ENCODE results near the gene MED16. TPM values are rescaled to one million over a fixed set of nuclear protein-coding genes. Genes with fewer than 3 reads are reported as not detected.
"Not testable (repeated sequence)": the region's sequence is repeated elsewhere in the genome, so short reads cannot be mapped to it uniquely, and the experiment has no call there.

The MED16 gene
- total RNA-seq, 1 donor from 2014 or later, result 51.8 TPM

GRCh38 chr19:858284-858683 lies 34.7 kb downstream of the MED16 start:
- ATAC-seq, result no peak
- Histone ChIP-seq H3K36me3 (no peaks in the 10 kb centered on the region), H3K27ac (no peak overlapping the region), H3K27me3 (peaks cover 2% of the 10 kb centered on the region), H3K4me1 (peaks cover 12% of the 10 kb centered on the region), H3K4me3 (no peak overlapping the region), H3K9me3 (no peaks in the 10 kb centered on the region)
- intact Hi-C loops (cut with DNase I), result loop anchor here (5.0 to 10.0 kb wide), 2 partner anchors 59 to 93 kb away; partner anchors contain the start of gene KISS1R
- DNase-seq, result no peak
- no peak for TF ChIP-seq CTCF (IDR thresholded peaks at IDR 0.05)

- no peaks in the 10 kb centered on the region for H3K9me3 ChIP-seq
- no peak for ATAC-seq
- peak; percentile 65 for DNase-seq
- TF ChIP-seq CTCF (IDR thresholded peaks at IDR 0.05), result no peak
- no peak overlapping the region for H3K4me3 ChIP-seq
- no peaks in the 10 kb centered on the region for H3K36me3 ChIP-seq
- intact Hi-C loops (cut with DNase I), result loop anchor here (5.0 to 10.0 kb wide), 2 partner anchors 62 to 91 kb away; partner anchors contain the start of gene KISS1R
- no peak overlapping the region for H3K27ac ChIP-seq
- H3K27me3 ChIP-seq, result peaks cover 19% of the 10 kb centered on the region
- H3K4me1 ChIP-seq, result peaks cover 17% of the 10 kb centered on the region
Measured at GRCh38 chr19:855566-856120, 37.3 kb downstream of the MED16 start.

GRCh38 chr19:855142-855541 lies 37.8 kb downstream of the MED16 start:
- no peak for TF ChIP-seq CTCF (IDR thresholded peaks at IDR 0.05)
- no peak for ATAC-seq
- no peak overlapping the region for H3K27ac ChIP-seq

GRCh38 chr19:854549-854948 lies 38.4 kb downstream of the MED16 start:
- no peak for DNase-seq
- TF ChIP-seq CTCF (IDR thresholded peaks at IDR 0.05), result no peak
- intact Hi-C loops (cut with DNase I), result loop anchor here (10.0 kb wide), 1 partner anchor 90 kb away; no protein-coding TSS in a partner anchor
- Histone ChIP-seq H3K4me3 (no peak overlapping the region), H3K27me3 (peaks cover 19% of the 10 kb centered on the region), H3K4me1 (peaks cover 17% of the 10 kb centered on the region), H3K9me3 (no peaks in the 10 kb centered on the region), H3K27ac (no peak overlapping the region), H3K36me3 (no peaks in the 10 kb centered on the region)
- ATAC-seq, result no peak

More at GRCh38 chr19:855142-855541, 37.8 kb downstream of the MED16 start:
- Histone ChIP-seq H3K4me1 (peaks cover 21% of the 10 kb centered on the region), H3K36me3 (no peaks in the 10 kb centered on the region), H3K27me3 (peaks cover 19% of the 10 kb centered on the region), H3K9me3 (no peaks in the 10 kb centered on the region), H3K4me3 (no peak overlapping the region)
- no peak for DNase-seq
- intact Hi-C loops (cut with DNase I), result loop anchor here (5.0 to 10.0 kb wide), 2 partner anchors 62 to 90 kb away; partner anchors contain the start of gene KISS1R

GRCh38 chr19:853614-854220 lies 39.3 kb downstream of the MED16 start:
- intact Hi-C loops (cut with DNase I), result loop anchor here (10.0 kb wide), 1 partner anchor 89 kb away; no protein-coding TSS in a partner anchor
- not testable (repeated sequence) for H3K36me3 ChIP-seq, H3K4me1 ChIP-seq

GRCh38 chr19:853014-853585 lies 39.9 kb downstream of the MED16 start:
- Histone ChIP-seq H3K4me1 (peaks cover 9% of the 10 kb centered on the region), H3K27ac (no peak overlapping the region), H3K9me3 (no peaks in the 10 kb centered on the region), H3K4me3 (no peak overlapping the region), H3K36me3 (no peaks in the 10 kb centered on the region), H3K27me3 (peaks cover 19% of the 10 kb centered on the region)
- ATAC-seq, result no peak
- DNase-seq, result no peak
- TF ChIP-seq CTCF (IDR thresholded peaks at IDR 0.05), result no peak
- intact Hi-C loops (cut with DNase I), result loop anchor here (10.0 kb wide), 1 partner anchor 88 kb away; no protein-coding TSS in a partner anchor

More at GRCh38 chr19:853614-854220, 39.3 kb downstream of the MED16 start:
- not testable (repeated sequence) for H3K9me3 ChIP-seq, H3K4me3 ChIP-seq, H3K27ac ChIP-seq, DNase-seq, ATAC-seq
- H3K27me3 ChIP-seq, result peaks cover 19% of the 10 kb centered on the region

Data from upper lobe of right lung (tissue), 1 donor.